Keratinocyte (primary cell): ENCODE data around the gene MPP1. TPM values are rescaled to one million over a fixed set of nuclear protein-coding genes. Genes with fewer than 3 reads are reported as not detected.

ENCODE experiments used
- DNase-seq: peaks from one replicate; pipeline ENCODE4 v3.0.0-alpha.2; 2011; ENCODE audit warnings: low read depth, missing footprints, low spot score
- FAIRE-seq: peaks from 2 replicates; lab custom pipeline; 2011; peaks lifted over from hg19 to GRCh38; lab: Jason Lieb, UNC
- H2AFZ ChIP-seq: 2 replicates; pipeline ENCODE4 v1.6.0; 2012; ENCODE audit warnings: low read length, control low read depth, inconsistent platforms; ENCODE audit not compliant: control insufficient read depth
- H3K27ac ChIP-seq: 2 replicates; pipeline ENCODE4 v1.5.1; 2011; ENCODE audit warnings: low read length; ENCODE audit not compliant: control insufficient read depth, insufficient read depth
- H3K27me3 ChIP-seq: 3 replicates; pipeline ENCODE4 v1.6.0; 2011; ENCODE audit warnings: low read length; ENCODE audit not compliant: control insufficient read depth, insufficient read depth; ENCODE audit errors: extremely low read depth
- H3K36me3 ChIP-seq, 2 experiments: 2 replicates in 1 of 2; 3 replicates in 1 of 2; pipeline ENCODE4 v1.5.1; 2011; ENCODE audit warnings: low read length in 2 of 2, mild to moderate bottlenecking in 1 of 2; ENCODE audit not compliant: control insufficient read depth in 2 of 2, insufficient read depth in 2 of 2; ENCODE audit errors: extremely low read depth in 1 of 2
- H3K4me1 ChIP-seq: 3 replicates; pipeline ENCODE4 v1.5.1; 2011; ENCODE audit warnings: low read length; ENCODE audit not compliant: control insufficient read depth, insufficient read depth; ENCODE audit errors: extremely low read depth
- H3K4me2 ChIP-seq: 3 replicates; pipeline ENCODE4 v1.6.0; 2011; ENCODE audit warnings: low read depth, low read length; ENCODE audit not compliant: control insufficient read depth, insufficient read depth; ENCODE audit errors: extremely low read depth
- H3K4me3 ChIP-seq, 3 experiments: fragments of 200-600 bp in 1 of 3; sonication (generic) in 1 of 3; 2 replicates in 2 of 3; 3 replicates in 1 of 3; pipeline ENCODE4 v1.5.1; 2011 to 2016; ENCODE audit warnings: low read length in 3 of 3, mild to moderate bottlenecking in 3 of 3, control low read depth in 2 of 3, inconsistent platforms in 1 of 3, low read depth in 1 of 3, mixed read lengths in 1 of 3, mixed run types in 1 of 3, moderate library complexity in 1 of 3; ENCODE audit not compliant: control insufficient read depth in 2 of 3, insufficient read depth in 2 of 3; ENCODE audit errors: extremely low read depth in 1 of 3
- H3K79me2 ChIP-seq: 2 replicates; pipeline ENCODE4 v1.6.0; 2012; ENCODE audit warnings: low read length; ENCODE audit not compliant: control insufficient read depth, insufficient read depth
- H3K9ac ChIP-seq: 3 replicates; pipeline ENCODE4 v1.6.0; 2011; ENCODE audit warnings: low read length; ENCODE audit not compliant: control insufficient read depth, insufficient read depth; ENCODE audit errors: extremely low read depth
- H3K9me1 ChIP-seq: 3 replicates; pipeline ENCODE4 v1.6.0; 2011; ENCODE audit warnings: low read length; ENCODE audit not compliant: control insufficient read depth, insufficient read depth; ENCODE audit errors: extremely low read depth
- H3K9me3 ChIP-seq: 2 replicates; pipeline ENCODE4 v1.5.1; 2012; ENCODE audit warnings: low read depth, low read length; ENCODE audit not compliant: control insufficient read depth
- H4K20me1 ChIP-seq: 3 replicates; pipeline ENCODE4 v1.6.0; 2011; ENCODE audit warnings: low read length; ENCODE audit not compliant: control insufficient read depth, insufficient read depth; ENCODE audit errors: extremely low read depth
- EZH2 ChIP-seq: IDR thresholded peaks from one replicate; pipeline ENCODE4 v1.6.1; 2012; ENCODE audit warnings: inconsistent platforms, mild to moderate bottlenecking, low read length, moderate library complexity
- dilution Hi-C: fragments of 300-500 bp; cut with MboI; formaldehyde crosslinking; loops from one replicate; pipeline ENCODE4 v1.7.0; 2020; ENCODE audit warnings: low sequenced_read_pairs; ENCODE audit not compliant: extremely low pct_ligation_motif_present
- polyA plus RNA-seq, 5 experiments: library from polyadenylated mRNA; depleted of rRNA in 3 of 5; stranded (reverse) in 3 of 5; stranded (forward) in 1 of 5; unstranded in 1 of 5; fragments of >200 nt; gene quantifications; 1 replicate in 1 of 5; 2 replicates in 3 of 5; 3 replicates in 1 of 5; pipeline versions ENCODE4 v1.2.1 to v1.2.3, GENCODE V29; 2011 to 2012; ENCODE audit warnings: missing spikeins in 2 of 5, low read depth in 1 of 5, low replicate concordance in 1 of 5
- TF ChIP-seq, protein P1 (sequence below), 3 experiments: IDR thresholded peaks in 1 of 3; conservative IDR thresholded peaks in 1 of 3; optimal IDR thresholded peaks in 1 of 3; 2 replicates in 2 of 3; 3 replicates in 1 of 3; pipeline versions ENCODE3 to v1.5.1; 2011; ENCODE audit warnings: low read length in 3 of 3, mild to moderate bottlenecking in 3 of 3, moderate library complexity in 2 of 3, control low read depth in 1 of 3, inconsistent platforms in 1 of 3; ENCODE audit not compliant: insufficient read depth in 2 of 3; ENCODE audit errors: extremely low read depth in 1 of 3

Gene MPP1
- polyA plus RNA-seq, 1 donor (not counting 4 experiments of a cell fraction or from before 2014, with no cell fraction given), result 4.9 TPM

- dilution Hi-C loops, result no loop called here
- no peak for DNase-seq
- no peak overlapping the region for H3K4me3 ChIP-seq
- H3K9me3 ChIP-seq, result no peaks in the 10 kb centered on the region
- no peaks in the 10 kb centered on the region for H3K27me3 ChIP-seq
- no peaks in the 10 kb centered on the region for H4K20me1 ChIP-seq
- H2AFZ ChIP-seq, result no peak overlapping the region
- H3K36me3 ChIP-seq, result no peaks in the 10 kb centered on the region
- no peak overlapping the region for H3K27ac ChIP-seq
- no peaks in the 10 kb centered on the region for H3K9me1 ChIP-seq
- no peak overlapping the region for H3K4me2 ChIP-seq
- FAIRE-seq, result no peak
- H3K9ac ChIP-seq, result no peak overlapping the region
- TF ChIP-seq EZH2, result no peak
- TF ChIP-seq, protein P1, sequence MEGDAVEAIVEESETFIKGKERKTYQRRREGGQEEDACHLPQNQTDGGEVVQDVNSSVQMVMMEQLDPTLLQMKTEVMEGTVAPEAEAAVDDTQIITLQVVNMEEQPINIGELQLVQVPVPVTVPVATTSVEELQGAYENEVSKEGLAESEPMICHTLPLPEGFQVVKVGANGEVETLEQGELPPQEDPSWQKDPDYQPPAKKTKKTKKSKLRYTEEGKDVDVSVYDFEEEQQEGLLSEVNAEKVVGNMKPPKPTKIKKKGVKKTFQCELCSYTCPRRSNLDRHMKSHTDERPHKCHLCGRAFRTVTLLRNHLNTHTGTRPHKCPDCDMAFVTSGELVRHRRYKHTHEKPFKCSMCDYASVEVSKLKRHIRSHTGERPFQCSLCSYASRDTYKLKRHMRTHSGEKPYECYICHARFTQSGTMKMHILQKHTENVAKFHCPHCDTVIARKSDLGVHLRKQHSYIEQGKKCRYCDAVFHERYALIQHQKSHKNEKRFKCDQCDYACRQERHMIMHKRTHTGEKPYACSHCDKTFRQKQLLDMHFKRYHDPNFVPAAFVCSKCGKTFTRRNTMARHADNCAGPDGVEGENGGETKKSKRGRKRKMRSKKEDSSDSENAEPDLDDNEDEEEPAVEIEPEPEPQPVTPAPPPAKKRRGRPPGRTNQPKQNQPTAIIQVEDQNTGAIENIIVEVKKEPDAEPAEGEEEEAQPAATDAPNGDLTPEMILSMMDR (optimal IDR thresholded peaks at IDR 0.05 in 1 of 3, IDR thresholded peaks at IDR 0.05 in 1 of 3, conservative IDR thresholded peaks at IDR 0.05 in 1 of 3; ENCODE audit: extremely low read depth in 1 of 3, insufficient read depth in 2 of 3, low read length in 3 of 3), result no peak
- peaks cover 10% of the 10 kb centered on the region for H3K79me2 ChIP-seq
- peaks cover 7% of the 10 kb centered on the region for H3K4me1 ChIP-seq
Observed at GRCh38 chrX:154758696-154759095, 46.6 kb downstream of the MPP1 start.

GRCh38 chrX:154751669-154752271, 53.5 kb downstream of the MPP1 start:
- Histone ChIP-seq H3K4me2 (no peak overlapping the region), H3K4me3 (no peak overlapping the region), H3K79me2 (no peaks in the 10 kb centered on the region), H3K9me3 (no peaks in the 10 kb centered on the region), H3K27ac (no peak overlapping the region), H4K20me1 (no peaks in the 10 kb centered on the region), H3K9ac (no peak overlapping the region), H3K4me1 (peaks cover 3% of the 10 kb centered on the region), H3K36me3 (no peaks in the 10 kb centered on the region), H3K27me3 (peaks cover 21% of the 10 kb centered on the region), H2AFZ (no peak overlapping the region), H3K9me1 (no peaks in the 10 kb centered on the region)
- TF ChIP-seq, protein P1 (optimal IDR thresholded peaks at IDR 0.05 in 1 of 3, IDR thresholded peaks at IDR 0.05 in 1 of 3, conservative IDR thresholded peaks at IDR 0.05 in 1 of 3; ENCODE audit: extremely low read depth in 1 of 3, insufficient read depth in 2 of 3, low read length in 3 of 3), result no peak
- no peak for TF ChIP-seq EZH2
- no peak for DNase-seq
- FAIRE-seq, result no peak
- dilution Hi-C loops, result no loop called here
